RWPE2 (cell line): ENCODE measurements around the gene CHD9.
"Not testable (repeated sequence)": the region's sequence is repeated elsewhere in the genome, so short reads cannot be mapped to it uniquely, and the experiment has no call there.

Experiments
- ATAC-seq: fragments of 200-7000 bp; cut with Tn5 transposase; 3 replicates; pipeline ENCODE4 v1.9.1; 2021; ENCODE audit warnings: low read depth
- DNase-seq: peaks from one replicate; pipeline ENCODE4 v3.0.0-alpha.2; 2020; ENCODE audit warnings: low spot score
- H3K27ac ChIP-seq: fragments of 450-650 bp; 2 replicates; pipeline ENCODE4 v1.5.1; 2017; ENCODE audit warnings: mild to moderate bottlenecking; ENCODE audit not compliant: poor library complexity, severe bottlenecking
- H3K27me3 ChIP-seq: fragments of 250-450 bp; sonication (Bioruptor Pico); 2 replicates; pipeline ENCODE4 v1.5.1; 2021; ENCODE audit warnings: mild to moderate bottlenecking, moderate library complexity; ENCODE audit not compliant: insufficient read depth, poor library complexity, severe bottlenecking
- H3K36me3 ChIP-seq: fragments of 250-450 bp; sonication (Bioruptor Pico); 2 replicates; pipeline ENCODE4 v1.5.1; 2020; ENCODE audit warnings: low read depth, mild to moderate bottlenecking, moderate library complexity
- H3K4me1 ChIP-seq: fragments of 250-450 bp; sonication (Bioruptor Pico); 2 replicates; pipeline ENCODE4 v1.5.1; 2021; ENCODE audit warnings: mild to moderate bottlenecking, moderate library complexity; ENCODE audit not compliant: insufficient read depth, poor library complexity, severe bottlenecking
- H3K4me3 ChIP-seq: fragments of 250-450 bp; sonication (Bioruptor Pico); 2 replicates; pipeline ENCODE4 v1.5.1; 2021; ENCODE audit warnings: mild to moderate bottlenecking, moderate library complexity; ENCODE audit not compliant: severe bottlenecking
- H3K9me3 ChIP-seq: fragments of 250-450 bp; sonication (Bioruptor Pico); 2 replicates; pipeline ENCODE4 v1.5.1; 2021; ENCODE audit warnings: mild to moderate bottlenecking, moderate library complexity; ENCODE audit not compliant: severe bottlenecking
- CTCF ChIP-seq: fragments of 450-650 bp; IDR thresholded peaks from one replicate; pipeline ENCODE4 v1.5.1; 2017; ENCODE audit warnings: mild to moderate bottlenecking, moderate library complexity; ENCODE audit not compliant: poor library complexity, severe bottlenecking

The CHD9 gene

GRCh38 chr16:53042235-53042701 lies 12.5 kb upstream of the CHD9 start:
- no peak for TF ChIP-seq CTCF
- no peak for DNase-seq
- Histone ChIP-seq H3K27ac (peak overlapping the region; percentile 46), H3K4me3 (no peak overlapping the region), H3K4me1 (peaks cover 29% of the 10 kb centered on the region), H3K27me3 (no peaks in the 10 kb centered on the region), H3K9me3 (no peaks in the 10 kb centered on the region), H3K36me3 (no peaks in the 10 kb centered on the region)
- no peak for ATAC-seq

- H3K4me3 ChIP-seq: no peak overlapping the region
- TF ChIP-seq CTCF: no peak
- H3K4me1 ChIP-seq: peaks cover 29% of the 10 kb centered on the region
- no peaks in the 10 kb centered on the region for H3K36me3 ChIP-seq
- H3K27ac ChIP-seq: no peak overlapping the region
- ATAC-seq (no peak), DNase-seq (no peak)
- H3K27me3 ChIP-seq: no peaks in the 10 kb centered on the region
- no peaks in the 10 kb centered on the region for H3K9me3 ChIP-seq
Observed at GRCh38 chr16:53043428-53043831, 11.4 kb upstream of the CHD9 start.

- Histone ChIP-seq H3K4me1 (peaks cover 29% of the 10 kb centered on the region), H3K36me3 (no peaks in the 10 kb centered on the region), H3K4me3 (no peak overlapping the region), H3K27me3 (no peaks in the 10 kb centered on the region), H3K9me3 (no peaks in the 10 kb centered on the region), H3K27ac (no peak overlapping the region)
- no peak for DNase-seq
- ATAC-seq: no peak
- TF ChIP-seq CTCF: no peak
Observed at GRCh38 chr16:53043986-53044601, 10.7 kb upstream of the CHD9 start.

- ATAC-seq (no peak), DNase-seq (no peak)
- no peaks in the 10 kb centered on the region for H3K36me3 ChIP-seq
- H3K9me3 ChIP-seq: no peaks in the 10 kb centered on the region
- H3K27ac ChIP-seq: no peak overlapping the region
- no peak overlapping the region for H3K4me3 ChIP-seq
- H3K27me3 ChIP-seq: no peaks in the 10 kb centered on the region
- peaks cover 29% of the 10 kb centered on the region for H3K4me1 ChIP-seq
- TF ChIP-seq CTCF: no peak
Observed at GRCh38 chr16:53045341-53046220, 9.2 kb upstream of the CHD9 start.

- DNase-seq, H3K9me3 ChIP-seq, H3K27me3 ChIP-seq, ATAC-seq, H3K4me3 ChIP-seq, H3K27ac ChIP-seq, H3K36me3 ChIP-seq: not testable (repeated sequence)
- peaks cover 19% of the 10 kb centered on the region for H3K4me1 ChIP-seq
Observed at GRCh38 chr16:53047515-53047914, 7.3 kb upstream of the CHD9 start.
